Activated T-helper 1 cell treated with anti-CD3 and anti-CD28 coated beads, Interleukin-12 subunit alpha, Interleukin-12 subunit beta, Interleukin-2, Interleukin-4 antibody, amounts not matched to agents 30 ng/mL and 10 ng/mL and 1 ng/mL, durations not matched to agents 14 hours and 24 hours and 36 hours (primary cell): ENCODE measurements around the gene PXMP2. TPM values are rescaled to one million over a fixed set of nuclear protein-coding genes. Genes with fewer than 3 reads are reported as not detected.

Experiments used
- DNase-seq: peaks from one replicate; pipeline ENCODE4 v3.0.0; 2021; ENCODE audit warnings: low spot score
- H3K27ac Mint-ChIP-seq: one replicate; pipeline ENCODE4 v1.8.0; 2021; ENCODE audit warnings: mild to moderate bottlenecking, mixed read lengths
- H3K27me3 Mint-ChIP-seq: one replicate; pipeline ENCODE4 v1.8.0; 2022; ENCODE audit warnings: mild to moderate bottlenecking, moderate library complexity, mixed read lengths; ENCODE audit not compliant: insufficient read depth
- H3K36me3 Mint-ChIP-seq: one replicate; pipeline ENCODE4 v1.8.0; 2021; ENCODE audit warnings: low read depth, mixed read lengths
- H3K4me1 Mint-ChIP-seq: one replicate; pipeline ENCODE4 v1.8.0; 2021; ENCODE audit warnings: low read depth, mixed read lengths
- H3K4me3 Mint-ChIP-seq: one replicate; pipeline ENCODE4 v1.8.0; 2021; ENCODE audit warnings: mild to moderate bottlenecking, moderate library complexity, mixed read lengths
- H3K9me3 Mint-ChIP-seq: one replicate; pipeline ENCODE4 v1.8.0; 2021; ENCODE audit warnings: mixed read lengths
- intact Hi-C: fragments of 100-400 bp; cut with micrococcal nuclease; formaldehyde crosslinking; loops from one replicate; pipeline ENCODE4 v1.15.1; 2024
- total RNA-seq: library from RNA; stranded (reverse); gene quantifications from 2 replicates; pipeline ENCODE4 v1.2.3, GENCODE V29; 2022

PXMP2 gene
- total RNA-seq, 1 donor from 2014 or later = 21.5 TPM

DNA sequence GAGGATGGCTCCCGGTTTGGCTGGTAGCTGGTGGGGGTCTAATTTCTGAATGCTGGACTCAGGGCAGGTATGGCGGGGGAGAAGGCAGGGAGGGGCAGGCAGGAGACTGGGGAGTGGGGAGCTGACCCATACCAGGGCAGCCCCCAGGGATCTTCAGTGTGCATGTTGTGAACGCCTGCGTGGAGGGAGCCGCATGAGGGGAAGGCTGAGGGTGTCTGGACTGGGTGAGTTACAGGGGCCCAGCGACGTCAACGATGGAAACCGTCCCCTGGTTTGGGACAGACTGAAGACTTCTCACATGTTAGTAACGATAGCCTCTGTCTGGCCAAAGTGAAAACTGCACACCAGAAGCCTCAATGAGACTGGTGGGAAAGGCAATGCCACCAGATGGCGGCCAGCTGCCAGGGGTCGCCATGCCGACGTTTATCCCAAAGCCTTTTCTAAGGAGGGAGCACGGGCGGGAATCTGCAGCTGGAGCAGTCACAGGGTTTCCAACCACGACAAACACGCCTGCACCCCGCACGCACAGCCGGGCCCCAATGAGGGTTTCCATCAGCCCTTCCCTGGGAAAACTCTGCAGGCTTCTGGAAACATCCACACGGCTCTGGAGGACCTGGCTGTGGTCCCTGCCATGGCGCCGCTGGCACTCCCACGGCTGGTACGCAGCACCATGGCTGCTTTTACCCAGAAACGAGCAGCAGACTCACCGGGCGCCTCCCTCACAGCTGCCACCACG lies 37.3 kb downstream of the PXMP2 start:
- intact Hi-C loops = no loop called here
- DNase-seq = no peak
- no peak overlapping the region for H3K27ac Mint-ChIP-seq
- no peaks in the 10 kb centered on the region for H3K9me3 Mint-ChIP-seq
- peaks cover 5% of the 10 kb centered on the region for H3K4me1 Mint-ChIP-seq
- H3K27me3 Mint-ChIP-seq = no peaks in the 10 kb centered on the region
- H3K36me3 Mint-ChIP-seq = peaks cover 57% of the 10 kb centered on the region
- no peak overlapping the region for H3K4me3 Mint-ChIP-seq

DNA sequence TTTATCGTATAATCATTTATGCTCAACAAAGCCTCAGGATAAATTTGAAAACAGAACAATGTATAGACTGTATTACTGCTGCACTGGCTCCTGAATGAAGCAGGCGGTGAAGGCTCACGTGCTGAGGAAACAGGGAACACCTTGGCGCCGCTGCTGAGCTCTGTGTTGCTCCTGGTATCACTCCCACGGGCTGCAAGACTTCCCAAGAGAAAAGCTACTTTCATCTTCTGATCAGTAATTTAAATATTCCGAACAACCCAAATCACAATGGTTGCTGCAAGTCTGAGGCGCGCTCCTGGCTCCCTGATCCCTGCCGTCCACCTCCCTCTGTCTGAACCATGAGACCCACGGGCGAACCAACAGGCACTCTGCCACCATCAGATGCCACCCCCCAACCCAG lies 39.0 kb downstream of the PXMP2 start:
- Mint-ChIP-seq H3K9me3 (no peaks in the 10 kb centered on the region), H3K27me3 (no peaks in the 10 kb centered on the region), H3K36me3 (peaks cover 59% of the 10 kb centered on the region), H3K27ac (no peak overlapping the region), H3K4me3 (no peak overlapping the region), H3K4me1 (peaks cover 5% of the 10 kb centered on the region)
- no peak for DNase-seq
- intact Hi-C loops = no loop called here

GRCh38 chr12:132727091-132727794 lies 39.9 kb downstream of the PXMP2 start:
- intact Hi-C loops = no loop called here
- Mint-ChIP-seq H3K36me3 (peaks cover 65% of the 10 kb centered on the region), H3K27ac (no peak overlapping the region)

DNA sequence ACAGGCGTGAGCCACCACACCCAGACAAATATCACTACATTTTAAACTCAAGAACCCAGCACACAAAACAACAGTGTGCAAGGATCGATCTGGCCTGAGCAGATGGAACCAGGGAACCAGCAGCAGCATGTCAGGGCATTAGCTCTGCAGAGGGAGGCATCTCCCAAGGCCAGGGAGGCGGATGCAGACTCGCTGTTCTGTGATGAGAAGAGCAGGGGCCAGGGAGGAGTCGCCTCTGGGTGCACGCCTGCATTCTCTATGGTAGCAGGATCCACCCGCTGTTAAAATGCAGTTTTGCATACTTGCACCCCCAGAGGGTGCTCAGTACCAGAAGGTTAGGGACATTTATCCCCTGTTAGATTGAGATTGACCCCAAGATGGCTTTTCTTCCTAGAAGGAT lies 41.1 kb downstream of the PXMP2 start:
- Mint-ChIP-seq H3K27ac (no peak overlapping the region), H3K36me3 (peaks cover 73% of the 10 kb centered on the region)
- DNase-seq = no peak

More at GRCh38 chr12:132727091-132727794, 39.9 kb downstream of the PXMP2 start:
- no peaks in the 10 kb centered on the region for H3K27me3 Mint-ChIP-seq
- no peak overlapping the region for H3K4me3 Mint-ChIP-seq
- H3K9me3 Mint-ChIP-seq = peaks cover 4% of the 10 kb centered on the region
- DNase-seq = no peak
- H3K4me1 Mint-ChIP-seq = peaks cover 5% of the 10 kb centered on the region

DNA sequence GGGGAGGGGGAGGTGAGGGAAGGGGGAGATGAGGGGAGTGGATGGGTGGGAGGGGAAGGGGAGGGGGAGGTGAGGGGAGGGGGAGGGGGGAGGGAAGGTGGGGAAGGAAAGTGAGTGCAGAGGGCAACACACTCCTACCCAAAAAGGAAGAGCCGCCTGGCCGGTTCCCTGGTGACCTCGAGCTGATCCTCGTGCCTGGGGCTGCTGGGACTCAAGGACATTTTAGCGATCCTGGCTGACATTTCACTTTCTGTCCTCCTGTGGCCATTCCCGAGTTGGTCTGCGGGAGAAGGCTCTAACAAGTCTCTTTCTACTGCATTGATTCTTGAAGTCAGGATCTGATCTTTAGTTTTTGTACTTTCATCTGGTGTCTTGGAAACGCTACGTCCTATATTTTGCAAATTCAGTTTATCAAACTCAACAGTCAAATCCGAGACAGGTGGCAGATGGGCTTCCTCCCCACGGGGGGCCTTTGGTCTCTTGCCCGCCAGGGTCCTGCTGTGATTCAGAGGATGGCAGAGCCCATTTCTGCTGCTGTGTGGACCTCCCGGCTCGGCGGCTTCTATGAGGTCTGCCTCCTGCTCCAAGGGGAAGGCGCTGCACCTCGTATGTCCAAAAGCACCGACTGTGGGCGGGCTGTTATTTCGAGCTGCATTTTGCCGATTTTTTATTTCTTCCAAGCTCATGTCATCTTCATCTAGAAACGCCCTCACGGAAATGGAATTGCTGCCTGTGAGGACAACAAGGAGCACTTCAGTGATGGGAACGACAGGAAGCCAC lies 42.3 kb downstream of the PXMP2 start:
- Mint-ChIP-seq H3K4me1 (no peaks in the 10 kb centered on the region), H3K9me3 (peaks cover 4% of the 10 kb centered on the region), H3K27me3 (no peaks in the 10 kb centered on the region), H3K36me3 (peaks cover 75% of the 10 kb centered on the region), H3K27ac (peak overlapping the region; percentile 34), H3K4me3 (no peak overlapping the region)
- DNase-seq = no peak
- intact Hi-C loops = no loop called here

More for the DNA sequence above, 41.1 kb downstream of the PXMP2 start:
- peaks cover 4% of the 10 kb centered on the region for H3K9me3 Mint-ChIP-seq
- intact Hi-C loops = no loop called here
- H3K27me3 Mint-ChIP-seq = no peaks in the 10 kb centered on the region
- no peak overlapping the region for H3K4me3 Mint-ChIP-seq
- peaks cover 5% of the 10 kb centered on the region for H3K4me1 Mint-ChIP-seq

- H3K27ac Mint-ChIP-seq = no peak overlapping the region
- peaks cover 4% of the 10 kb centered on the region for H3K9me3 Mint-ChIP-seq
- intact Hi-C loops = no loop called here
- H3K4me1 Mint-ChIP-seq = no peaks in the 10 kb centered on the region
- H3K27me3 Mint-ChIP-seq = no peaks in the 10 kb centered on the region
- no peak for DNase-seq
- peaks cover 76% of the 10 kb centered on the region for H3K36me3 Mint-ChIP-seq
- H3K4me3 Mint-ChIP-seq = no peak overlapping the region
Measured at GRCh38 chr12:132730353-132730752, 43.0 kb downstream of the PXMP2 start.

DNA sequence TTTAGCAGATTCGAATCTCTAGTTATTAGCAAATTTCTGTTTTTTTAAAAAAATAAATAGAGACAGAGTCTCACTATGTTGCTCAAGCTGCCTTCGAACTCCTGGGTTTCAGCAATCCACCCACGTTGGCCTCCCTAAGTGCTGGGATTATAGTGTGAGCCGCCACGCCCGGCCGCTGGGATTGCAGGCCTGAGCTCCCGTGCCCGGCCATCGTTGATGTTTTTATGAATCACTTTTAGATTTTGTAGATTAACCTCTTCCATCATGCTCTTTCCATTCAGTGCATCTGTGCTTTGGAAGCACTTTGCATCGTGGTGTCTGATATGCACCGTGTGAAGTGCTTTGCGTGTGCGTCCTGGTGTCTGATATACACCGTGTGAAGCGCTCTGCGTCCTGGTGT lies 44.2 kb downstream of the PXMP2 start:
- DNase-seq = no peak
- H3K4me1 Mint-ChIP-seq = no peaks in the 10 kb centered on the region
- H3K27me3 Mint-ChIP-seq = no peaks in the 10 kb centered on the region
- intact Hi-C loops = no loop called here
- H3K36me3 Mint-ChIP-seq = peaks cover 74% of the 10 kb centered on the region
- peaks cover 4% of the 10 kb centered on the region for H3K9me3 Mint-ChIP-seq
- H3K4me3 Mint-ChIP-seq = no peak overlapping the region
- H3K27ac Mint-ChIP-seq = no peak overlapping the region

DNA sequence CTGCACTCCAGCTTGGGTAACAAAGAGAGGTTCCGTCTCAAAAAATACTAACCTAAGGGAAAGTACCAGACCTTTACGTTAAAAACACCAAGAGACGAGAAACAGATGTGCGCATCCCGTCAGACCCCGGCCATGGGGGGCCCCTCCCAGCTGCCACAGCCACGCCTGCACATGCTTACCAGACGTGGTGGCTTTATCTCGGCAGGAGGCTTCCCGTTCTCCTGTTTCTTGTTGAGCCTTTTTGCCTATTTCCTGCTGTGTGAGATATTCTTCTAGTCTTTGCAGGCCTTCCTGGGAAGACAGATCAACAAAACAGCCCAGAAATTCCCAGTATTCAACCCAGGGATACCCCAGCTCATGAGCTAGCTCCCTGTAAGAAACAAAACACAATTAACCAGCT lies 46.8 kb downstream of the PXMP2 start:
- intact Hi-C loops = no loop called here
- H3K4me1 Mint-ChIP-seq = no peaks in the 10 kb centered on the region
- no peak overlapping the region for H3K4me3 Mint-ChIP-seq
- peaks cover 72% of the 10 kb centered on the region for H3K36me3 Mint-ChIP-seq
- no peak overlapping the region for H3K27ac Mint-ChIP-seq
- no peaks in the 10 kb centered on the region for H3K27me3 Mint-ChIP-seq
- H3K9me3 Mint-ChIP-seq = peaks cover 4% of the 10 kb centered on the region
- DNase-seq = no peak

DNA sequence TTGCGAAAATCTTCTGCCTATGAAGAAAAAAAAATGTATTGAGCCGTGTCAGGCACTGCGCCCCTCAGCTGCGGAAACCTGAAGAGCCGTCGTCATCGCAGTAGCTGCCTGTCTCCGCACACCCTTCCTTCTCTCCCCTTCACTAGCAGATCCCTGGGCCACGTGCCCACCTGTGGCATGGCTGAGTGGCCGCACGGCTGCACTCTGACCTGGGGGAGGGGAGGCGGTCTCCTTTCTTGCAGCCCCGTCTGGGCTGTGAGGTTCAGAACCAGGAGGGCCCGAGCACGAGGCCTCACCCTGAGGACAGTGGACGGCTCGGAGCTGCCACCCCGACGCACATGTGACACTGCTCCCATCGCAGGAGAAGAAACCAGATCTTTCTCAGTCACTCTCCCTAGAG lies 48.1 kb downstream of the PXMP2 start:
- no peak overlapping the region for H3K27ac Mint-ChIP-seq
- no peak overlapping the region for H3K4me3 Mint-ChIP-seq
- peaks cover 73% of the 10 kb centered on the region for H3K36me3 Mint-ChIP-seq
- intact Hi-C loops = no loop called here
- H3K27me3 Mint-ChIP-seq = no peaks in the 10 kb centered on the region
- H3K4me1 Mint-ChIP-seq = no peaks in the 10 kb centered on the region
- no peak for DNase-seq
- H3K9me3 Mint-ChIP-seq = peaks cover 4% of the 10 kb centered on the region

- Mint-ChIP-seq H3K36me3 (peaks cover 76% of the 10 kb centered on the region), H3K27me3 (no peaks in the 10 kb centered on the region), H3K4me1 (no peaks in the 10 kb centered on the region), H3K27ac (no peak overlapping the region), H3K4me3 (no peak overlapping the region), H3K9me3 (peaks cover 4% of the 10 kb centered on the region)
- no peak for DNase-seq
- intact Hi-C loops = no loop called here
Measured at GRCh38 chr12:132736378-132736777, 49.0 kb downstream of the PXMP2 start.

GRCh38 chr12:132736913-132737312 lies 49.5 kb downstream of the PXMP2 start:
- intact Hi-C loops = no loop called here
- H3K27me3 Mint-ChIP-seq = no peaks in the 10 kb centered on the region
- no peaks in the 10 kb centered on the region for H3K9me3 Mint-ChIP-seq
- H3K4me1 Mint-ChIP-seq = no peaks in the 10 kb centered on the region
- H3K36me3 Mint-ChIP-seq = peaks cover 76% of the 10 kb centered on the region
- no peak overlapping the region for H3K4me3 Mint-ChIP-seq
- DNase-seq = no peak
- no peak overlapping the region for H3K27ac Mint-ChIP-seq

DNA sequence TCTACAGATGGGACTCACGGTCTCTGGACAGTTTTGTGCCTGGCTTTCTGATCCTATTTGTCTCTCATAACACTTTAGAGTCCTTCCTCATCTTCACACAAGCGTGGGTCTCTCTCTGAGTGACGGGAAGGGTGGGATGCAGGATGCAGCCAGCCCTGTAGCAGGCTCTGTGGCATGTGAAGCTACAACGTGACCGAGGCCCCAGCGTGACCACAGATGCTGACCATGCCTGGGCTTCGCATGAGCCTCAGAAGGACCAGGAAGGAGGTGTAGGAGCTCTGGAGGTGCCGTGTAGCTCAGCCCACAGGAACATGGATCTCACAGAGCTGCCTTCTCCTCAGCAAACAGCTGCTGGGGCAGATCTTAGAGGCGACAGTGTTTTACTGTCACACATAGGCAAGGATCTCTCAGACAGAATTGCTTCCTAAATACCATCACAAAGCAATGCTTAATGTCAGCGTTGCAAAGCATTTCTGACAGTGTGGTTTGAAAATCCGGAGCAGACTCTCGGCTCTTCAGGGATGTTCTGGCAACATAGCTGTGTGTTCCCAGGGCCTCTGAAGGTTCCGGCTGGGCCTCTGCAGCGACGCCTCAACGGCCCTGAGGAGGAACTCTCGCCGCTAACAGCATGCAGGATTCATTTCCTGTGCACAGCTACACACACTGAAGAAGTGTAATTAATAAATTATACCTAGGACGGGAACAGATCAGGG lies 52.4 kb downstream of the PXMP2 start:
- no peaks in the 10 kb centered on the region for H3K27me3 Mint-ChIP-seq
- intact Hi-C loops = no loop called here
- DNase-seq = no peak
- H3K4me3 Mint-ChIP-seq = no peak overlapping the region
- H3K36me3 Mint-ChIP-seq = peaks cover 74% of the 10 kb centered on the region
- H3K9me3 Mint-ChIP-seq = no peaks in the 10 kb centered on the region
- H3K4me1 Mint-ChIP-seq = peaks cover 7% of the 10 kb centered on the region
- no peak overlapping the region for H3K27ac Mint-ChIP-seq
